OCI-LY7 (cell line): ENCODE measurements around the gene TP63. TPM values are rescaled to one million over a fixed set of nuclear protein-coding genes. Genes with fewer than 3 reads are reported as not detected.

ENCODE experiments used
- BruUV-seq: library from RNA; stranded (reverse); fragments of 400-500 nt; replicated peaks from 2 replicates; lab custom pipeline; 2021; lab: Mats Ljungman, UMichigan
- CTCF ChIA-PET: fragments of 300-600 bp; sonication (Branson Sonifier 250); formaldehyde crosslinking; loops from one replicate; lab custom pipeline; 2022; ENCODE audit warnings: antibody characterized with exemption; ENCODE audit not compliant: unreplicated experiment; lab: Charles Lee
- POLR2A ChIA-PET: fragments of 300-600 bp; sonication (Branson Sonifier 250); formaldehyde crosslinking; loops from one replicate; lab custom pipeline; 2022; ENCODE audit warnings: antibody characterized with exemption; lab: Charles Lee
- DNase-seq: peaks from one replicate; pipeline ENCODE4 v3.0.0-alpha.2; 2015; ENCODE audit warnings: low spot score
- H2AFZ ChIP-seq: fragments of 200-600 bp; sonication (generic), shearing (Covaris generic); 2 replicates; pipeline ENCODE4 v1.6.1; 2014; ENCODE audit warnings: mild to moderate bottlenecking, antibody characterized with exemption, low read length, moderate library complexity
- H3K27ac ChIP-seq: fragments of 200-600 bp; sonication (generic); 2 replicates; pipeline ENCODE4 v1.5.1; 2014; ENCODE audit warnings: mixed run types, low read depth, mild to moderate bottlenecking, moderate library complexity, low read length, inconsistent platforms; ENCODE audit not compliant: poor library complexity, severe bottlenecking
- H3K36me3 ChIP-seq: fragments of 200-600 bp; sonication (generic); 2 replicates; pipeline ENCODE4 v1.6.1; 2014; ENCODE audit warnings: mild to moderate bottlenecking, antibody characterized with exemption, low read length, moderate library complexity, mixed read lengths; ENCODE audit not compliant: insufficient read depth
- H3K4me1 ChIP-seq: fragments of 200-600 bp; sonication (generic); 2 replicates; pipeline ENCODE4 v1.5.1; 2014; ENCODE audit warnings: mild to moderate bottlenecking, low read length; ENCODE audit not compliant: insufficient read depth, poor library complexity, severe bottlenecking
- H3K4me2 ChIP-seq: fragments of 200-600 bp; sonication (generic); 2 replicates; pipeline ENCODE4 v1.6.1; 2014; ENCODE audit warnings: mild to moderate bottlenecking, low read length
- H3K4me3 ChIP-seq: fragments of 200-600 bp; sonication (generic); 2 replicates; pipeline ENCODE4 v1.5.1; 2014; ENCODE audit warnings: mild to moderate bottlenecking, low read depth, low read length; ENCODE audit not compliant: poor library complexity, severe bottlenecking
- H3K79me2 ChIP-seq: fragments of 200-600 bp; sonication (generic); 2 replicates; pipeline ENCODE4 v1.6.1; 2016; ENCODE audit warnings: low read depth, mild to moderate bottlenecking, low read length, moderate library complexity, mixed read lengths; ENCODE audit not compliant: insufficient read depth
- H3K9me2 ChIP-seq: fragments of 200-600 bp; sonication (generic); 2 replicates; pipeline ENCODE4 v1.6.1; 2016; ENCODE audit warnings: mild to moderate bottlenecking, low read length, mixed read lengths; ENCODE audit not compliant: insufficient read depth
- H3K9me3 ChIP-seq: fragments of 200-600 bp; sonication (generic); 2 replicates; pipeline ENCODE4 v1.6.1; 2014; ENCODE audit warnings: mild to moderate bottlenecking, mixed run types, low read length, mixed read lengths
- H4K20me1 ChIP-seq: fragments of 200-600 bp; sonication (generic); 2 replicates; pipeline ENCODE4 v1.6.1; 2014; ENCODE audit warnings: mild to moderate bottlenecking, antibody characterized with exemption, low read length, moderate library complexity, mixed read lengths; ENCODE audit not compliant: insufficient read depth
- CTCF ChIP-seq: fragments of 200-600 bp; sonication (generic); conservative IDR thresholded peaks from 2 replicates; pipeline ENCODE4 v1.5.1; 2014; ENCODE audit warnings: mild to moderate bottlenecking, antibody characterized with exemption, low read length, moderate library complexity, mixed read lengths
- EZH2phosphoT487 ChIP-seq: fragments of 200-600 bp; sonication (generic); IDR thresholded peaks from 2 replicates; pipeline ENCODE4 v1.6.1; 2018; ENCODE audit warnings: low read depth, borderline replicate concordance, mild to moderate bottlenecking, mixed run types, antibody characterized with exemption, low read length, moderate library complexity, mixed read lengths
- intact Hi-C: fragments of 100-400 bp; cut with micrococcal nuclease; formaldehyde crosslinking; loops from one replicate; pipeline ENCODE4 v1.10.0; 2022; ENCODE audit not compliant: unreplicated experiment
- total RNA-seq, 2 experiments: library from RNA; depleted of rRNA in 1 of 2; stranded (reverse); fragments of >200 nt in 1 of 2; shearing (Covaris generic) in 1 of 2; gene quantifications; 2 replicates each; pipeline ENCODE4 v1.2.3, GENCODE V29; 2014 to 2022

TP63 gene
- total RNA-seq, 2 experiments from 2014 or later = 0.16 to 1.1 TPM

- Histone ChIP-seq H2AFZ (no peak overlapping the region), H3K27ac (no peak overlapping the region), H3K4me2 (no peak overlapping the region), H3K4me3 (no peak overlapping the region), H3K9me3 (no peaks in the 10 kb centered on the region), H3K79me2 (no peaks in the 10 kb centered on the region), H3K9me2 (no peaks in the 10 kb centered on the region), H4K20me1 (no peaks in the 10 kb centered on the region), H3K4me1 (no peaks in the 10 kb centered on the region), H3K36me3 (no peaks in the 10 kb centered on the region)
- ChIA-PET CTCF (no interaction called here), POLR2A (interaction anchor here (0.7 kb wide), 1 partner anchor 440 kb away, joined by 3 read pairs; no protein-coding TSS in a partner anchor)
- BruUV-seq = no TSS peak
- intact Hi-C loops = no loop called here
- no peak for TF ChIP-seq EZH2phosphoT487
- TF ChIP-seq CTCF = no peak
- no peak for DNase-seq
Observed at GRCh38 chr3:189727898-189728297, 96.7 kb downstream of the TP63 start.

GRCh38 chr3:189728915-189729314 is 97.7 kb downstream of the TP63 start:
- Histone ChIP-seq H3K36me3 (no peaks in the 10 kb centered on the region), H3K4me2 (no peak overlapping the region), H3K9me3 (no peaks in the 10 kb centered on the region), H4K20me1 (no peaks in the 10 kb centered on the region), H3K27ac (no peak overlapping the region), H2AFZ (no peak overlapping the region), H3K79me2 (no peaks in the 10 kb centered on the region), H3K4me1 (no peaks in the 10 kb centered on the region), H3K9me2 (no peaks in the 10 kb centered on the region), H3K4me3 (no peak overlapping the region)
- TF ChIP-seq CTCF (no peak), EZH2phosphoT487 (no peak)
- DNase-seq = no peak
- intact Hi-C loops = no loop called here
- ChIA-PET POLR2A (no interaction called here), CTCF (no interaction called here)
- no TSS peak for BruUV-seq

DNA sequence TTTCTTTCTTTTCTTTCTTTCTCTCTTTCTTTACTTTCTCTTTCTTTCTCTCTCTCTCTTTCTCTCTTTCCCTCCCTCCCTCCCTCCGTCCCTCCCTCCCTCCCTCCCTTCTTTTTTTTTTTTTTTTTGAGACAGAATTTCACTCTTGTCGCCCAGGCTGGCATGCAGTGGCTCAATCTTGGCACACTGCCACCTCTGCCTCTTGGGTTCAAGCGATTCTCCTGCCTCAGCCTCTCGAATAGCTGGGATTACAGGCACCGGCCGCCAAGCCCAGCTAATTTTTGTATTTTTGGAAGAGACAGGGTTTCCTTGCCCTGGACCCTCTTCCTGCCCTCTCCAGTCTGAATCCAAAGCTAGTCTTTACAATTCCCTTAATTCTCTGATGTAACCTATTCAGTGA is 102.9 kb downstream of the TP63 start:
- H3K27ac ChIP-seq = no peak overlapping the region
- H3K79me2 ChIP-seq = no peaks in the 10 kb centered on the region
- H3K9me3 ChIP-seq = no peaks in the 10 kb centered on the region
- no peak overlapping the region for H3K4me2 ChIP-seq
- no peak overlapping the region for H3K4me3 ChIP-seq
- no peak overlapping the region for H2AFZ ChIP-seq
- ChIA-PET CTCF (no interaction called here), POLR2A (no interaction called here)
- TF ChIP-seq EZH2phosphoT487 = no peak
- no peak for TF ChIP-seq CTCF
- BruUV-seq = no TSS peak
- no peaks in the 10 kb centered on the region for H3K4me1 ChIP-seq
- intact Hi-C loops = no loop called here
- H4K20me1 ChIP-seq = no peaks in the 10 kb centered on the region
- DNase-seq = no peak
- H3K36me3 ChIP-seq = no peaks in the 10 kb centered on the region
- no peaks in the 10 kb centered on the region for H3K9me2 ChIP-seq
